WTC11 (cell line): ENCODE results near the gene AHSA1.

ENCODE experiments used
- CREB1 ChIP-seq: sonication (generic); formaldehyde crosslinking; IDR thresholded peaks from 2 replicates; pipeline ENCODE4 v1.8.0; 2023; ENCODE audit warnings: mild to moderate bottlenecking, missing genetic modification reagents
- CTCF ChIP-seq: fragments of 200-600 bp; IDR thresholded peaks from 2 replicates; pipeline ENCODE4 v1.8.0; 2022; ENCODE audit warnings: antibody characterized with exemption
- MYBL2 ChIP-seq: sonication (generic); formaldehyde crosslinking; IDR thresholded peaks from 2 replicates; pipeline ENCODE4 v1.8.1; 2023; ENCODE audit warnings: mild to moderate bottlenecking, moderate library complexity, missing genetic modification reagents
- NR2C2 ChIP-seq: sonication (generic); formaldehyde crosslinking; IDR thresholded peaks from 2 replicates; pipeline ENCODE4 v1.8.0; 2022; ENCODE audit warnings: mild to moderate bottlenecking, missing genetic modification reagents
- NR3C1 ChIP-seq: sonication (generic); formaldehyde crosslinking; conservative IDR thresholded peaks from 2 replicates; pipeline ENCODE4 v1.8.1; 2023; ENCODE audit warnings: low read depth, mild to moderate bottlenecking, missing genetic modification reagents
- TCF7 ChIP-seq: sonication (generic); formaldehyde crosslinking; IDR thresholded peaks from 2 replicates; pipeline ENCODE4 v1.8.0; 2022; ENCODE audit warnings: mild to moderate bottlenecking, low read depth, missing genetic modification reagents, moderate library complexity
- ZNF232 ChIP-seq: sonication (generic); formaldehyde crosslinking; IDR thresholded peaks from 2 replicates; pipeline ENCODE4 v1.8.0; 2022; ENCODE audit warnings: mild to moderate bottlenecking, missing genetic modification reagents

- no peak for TF ChIP-seq NR2C2
- no peak for TF ChIP-seq MYBL2 (CRISPR knock-in tag)
- no peak for TF ChIP-seq TCF7
- no peak for TF ChIP-seq NR3C1 (CRISPR knock-in tag)
- TF ChIP-seq ZNF232 (CRISPR knock-in tag) = no peak
- TF ChIP-seq CTCF = no peak
- no peak for TF ChIP-seq CREB1 (CRISPR knock-in tag)
Measured at GRCh38 chr14:77469067-77469505, 11.2 kb downstream of the AHSA1 start.
